Adipocyte (in vitro differentiated cells): ENCODE data around the gene SPTBN5.
A peak's percentile ranks its signal among the peaks of the same experiment; 100 is the strongest.

ENCODE experiments used
- DNase-seq: peaks from one replicate; pipeline ENCODE4 v3.0.0-alpha.2; 2015; ENCODE audit warnings: low read depth
- H3K27me3 ChIP-seq: replicated peaks from 2 replicates; pipeline ENCODE4 v1.7.0; 2013; ENCODE audit warnings: mild to moderate bottlenecking, low read length, moderate library complexity; ENCODE audit not compliant: control insufficient read depth, insufficient read depth
- H3K36me3 ChIP-seq: 2 replicates; pipeline ENCODE4 v1.7.0; 2013; ENCODE audit warnings: low read length, mild to moderate bottlenecking, moderate library complexity; ENCODE audit not compliant: control insufficient read depth, insufficient read depth, severe bottlenecking
- H3K4me1 ChIP-seq: 2 replicates; pipeline ENCODE4 v1.7.0; 2013; ENCODE audit warnings: mild to moderate bottlenecking, low read length, moderate library complexity; ENCODE audit not compliant: control insufficient read depth, insufficient read depth
- H3K4me3 ChIP-seq: 2 replicates; pipeline ENCODE4 v1.7.0; 2013; ENCODE audit warnings: mild to moderate bottlenecking, low read length, moderate library complexity
- H3K9ac ChIP-seq: 2 replicates; pipeline ENCODE4 v1.7.0; 2013; ENCODE audit warnings: mild to moderate bottlenecking, low read length, moderate library complexity
- H3K9me3 ChIP-seq: 2 replicates; pipeline ENCODE4 v1.7.0; 2013; ENCODE audit warnings: mild to moderate bottlenecking, low read length, moderate library complexity; ENCODE audit not compliant: control insufficient read depth

Gene SPTBN5

GRCh38 chr15:41925086-41925608 is 31.3 kb upstream of the SPTBN5 start:
- Histone ChIP-seq H3K9me3 (no peaks in the 10 kb centered on the region), H3K4me3 (no peak overlapping the region), H3K27me3 (no peaks in the 10 kb centered on the region), H3K4me1 (peaks cover 84% of the 10 kb centered on the region), H3K9ac (no peak overlapping the region), H3K36me3 (no peaks in the 10 kb centered on the region)
- DNase-seq = no peak

- Histone ChIP-seq H3K4me1 (peaks cover 76% of the 10 kb centered on the region), H3K36me3 (no peaks in the 10 kb centered on the region), H3K9me3 (no peaks in the 10 kb centered on the region), H3K27me3 (no peaks in the 10 kb centered on the region), H3K9ac (no peak overlapping the region), H3K4me3 (no peak overlapping the region)
- peak; percentile 55 for DNase-seq
Observed at GRCh38 chr15:41923401-41923997, 29.6 kb upstream of the SPTBN5 start.

GRCh38 chr15:41922353-41922752 is 28.5 kb upstream of the SPTBN5 start:
- no peak for DNase-seq
- no peak overlapping the region for H3K4me3 ChIP-seq
- peaks cover 70% of the 10 kb centered on the region for H3K4me1 ChIP-seq
- H3K9ac ChIP-seq = no peak overlapping the region
- H3K27me3 ChIP-seq = no peaks in the 10 kb centered on the region
- no peaks in the 10 kb centered on the region for H3K9me3 ChIP-seq
- H3K36me3 ChIP-seq = no peaks in the 10 kb centered on the region

GRCh38 chr15:41921639-41922038 is 27.8 kb upstream of the SPTBN5 start:
- Histone ChIP-seq H3K27me3 (no peaks in the 10 kb centered on the region), H3K4me1 (peaks cover 67% of the 10 kb centered on the region), H3K4me3 (peak overlapping the region; percentile 42), H3K9ac (no peak overlapping the region), H3K9me3 (no peaks in the 10 kb centered on the region), H3K36me3 (no peaks in the 10 kb centered on the region)
- DNase-seq = no peak

GRCh38 chr15:41921167-41921566 is 27.3 kb upstream of the SPTBN5 start:
- peak overlapping the region; percentile 42 for H3K4me3 ChIP-seq
- peaks cover 63% of the 10 kb centered on the region for H3K4me1 ChIP-seq
- no peaks in the 10 kb centered on the region for H3K36me3 ChIP-seq
- no peaks in the 10 kb centered on the region for H3K27me3 ChIP-seq
- DNase-seq = no peak
- H3K9ac ChIP-seq = no peak overlapping the region
- H3K9me3 ChIP-seq = no peaks in the 10 kb centered on the region

- Histone ChIP-seq H3K9ac (no peak overlapping the region), H3K9me3 (no peaks in the 10 kb centered on the region), H3K4me1 (peaks cover 63% of the 10 kb centered on the region), H3K36me3 (no peaks in the 10 kb centered on the region), H3K4me3 (no peak overlapping the region), H3K27me3 (no peaks in the 10 kb centered on the region)
- DNase-seq = peak; percentile 27
Observed at GRCh38 chr15:41919954-41920538, 26.2 kb upstream of the SPTBN5 start.

- Histone ChIP-seq H3K27me3 (no peaks in the 10 kb centered on the region), H3K4me3 (no peak overlapping the region), H3K4me1 (peaks cover 68% of the 10 kb centered on the region), H3K36me3 (no peaks in the 10 kb centered on the region), H3K9ac (no peak overlapping the region), H3K9me3 (no peaks in the 10 kb centered on the region)
- DNase-seq = no peak
Observed at GRCh38 chr15:41919201-41919820, 25.5 kb upstream of the SPTBN5 start.

- peaks cover 65% of the 10 kb centered on the region for H3K4me1 ChIP-seq
- no peaks in the 10 kb centered on the region for H3K27me3 ChIP-seq
Observed at GRCh38 chr15:41918506-41919126, 24.8 kb upstream of the SPTBN5 start.

GRCh38 chr15:41917767-41918430 is 24.0 kb upstream of the SPTBN5 start:
- DNase-seq = peak; percentile 29
- Histone ChIP-seq H3K4me3 (no peak overlapping the region), H3K27me3 (no peaks in the 10 kb centered on the region), H3K4me1 (peaks cover 62% of the 10 kb centered on the region), H3K9ac (no peak overlapping the region), H3K9me3 (no peaks in the 10 kb centered on the region), H3K36me3 (no peaks in the 10 kb centered on the region)

More at GRCh38 chr15:41918506-41919126, 24.8 kb upstream of the SPTBN5 start:
- H3K4me3 ChIP-seq = no peak overlapping the region
- no peaks in the 10 kb centered on the region for H3K9me3 ChIP-seq
- no peak for DNase-seq
- no peak overlapping the region for H3K9ac ChIP-seq
- no peaks in the 10 kb centered on the region for H3K36me3 ChIP-seq

- H3K4me1 ChIP-seq = peaks cover 48% of the 10 kb centered on the region
- H3K27me3 ChIP-seq = no peaks in the 10 kb centered on the region
- H3K9ac ChIP-seq = peak overlapping the region; percentile 29
- DNase-seq = no peak
- H3K36me3 ChIP-seq = no peaks in the 10 kb centered on the region
- H3K4me3 ChIP-seq = no peak overlapping the region
- no peaks in the 10 kb centered on the region for H3K9me3 ChIP-seq
Observed at GRCh38 chr15:41915255-41915994, 21.6 kb upstream of the SPTBN5 start.
